GM19239 (cell line): ENCODE data around the gene ITGAL.
A peak's percentile ranks its signal among the peaks of the same experiment; 100 is the strongest.
"Not testable (repeated sequence)": the region's sequence is repeated elsewhere in the genome, so short reads cannot be mapped to it uniquely, and the experiment has no call there.

Source experiments
- DNase-seq: peaks from one replicate; pipeline ENCODE4 v3.0.0; 2011; ENCODE audit warnings: low spot score; ENCODE audit not compliant: insufficient read length
- FAIRE-seq: peaks from 2 replicates; lab custom pipeline; 2011; peaks lifted over from hg19 to GRCh38; lab: Jason Lieb, UNC

ITGAL gene

DNA sequence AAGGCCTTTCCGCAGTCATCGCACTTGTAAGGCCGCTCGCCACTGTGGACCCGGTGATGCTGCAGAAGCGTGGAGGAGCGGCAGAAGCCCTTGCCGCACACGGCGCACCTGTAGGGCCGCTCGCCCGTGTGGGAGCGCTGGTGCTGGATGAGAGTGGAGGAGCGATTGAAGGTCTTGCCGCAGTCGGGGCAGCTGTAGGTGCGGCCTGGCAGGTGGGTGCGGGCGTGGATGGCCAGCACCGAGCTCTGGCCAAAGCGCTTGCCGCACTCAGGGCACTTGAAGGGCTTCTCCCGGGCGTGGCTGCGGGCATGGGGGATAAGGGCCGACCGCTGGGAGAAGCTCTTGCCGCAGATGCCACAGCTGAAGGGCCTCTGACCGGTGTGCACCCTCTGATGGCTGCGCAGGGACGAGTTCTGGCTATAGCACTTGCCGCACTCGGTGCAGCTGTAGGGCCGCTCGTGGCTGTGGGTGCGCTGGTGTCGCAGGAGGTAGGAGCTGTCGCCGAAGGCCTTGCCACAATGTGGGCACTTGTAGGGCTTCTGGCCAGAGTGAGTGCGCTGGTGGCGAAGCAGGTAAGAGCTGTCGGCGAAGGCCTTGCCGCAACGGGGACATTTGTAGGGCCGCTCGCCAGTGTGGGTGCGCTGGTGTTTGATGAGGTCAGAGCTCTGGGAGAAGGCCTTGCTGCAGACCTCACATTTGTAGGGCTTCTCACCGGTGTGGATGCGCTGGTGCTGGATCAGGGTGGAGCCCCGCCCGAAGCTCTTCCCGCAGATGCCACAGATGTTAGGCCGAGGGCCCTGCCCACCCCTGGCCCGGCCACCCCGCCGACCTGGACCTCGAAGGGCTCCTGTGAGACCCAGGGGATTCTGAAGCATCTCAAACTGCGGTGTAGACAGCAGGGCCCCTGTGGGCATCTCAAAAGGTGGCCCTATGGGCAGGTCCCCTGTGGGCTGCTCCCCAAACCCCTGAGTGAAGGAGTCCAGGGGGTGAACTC is 52.3 kb downstream of the ITGAL start:
- DNase-seq (no peak), FAIRE-seq (no peak)

DNA sequence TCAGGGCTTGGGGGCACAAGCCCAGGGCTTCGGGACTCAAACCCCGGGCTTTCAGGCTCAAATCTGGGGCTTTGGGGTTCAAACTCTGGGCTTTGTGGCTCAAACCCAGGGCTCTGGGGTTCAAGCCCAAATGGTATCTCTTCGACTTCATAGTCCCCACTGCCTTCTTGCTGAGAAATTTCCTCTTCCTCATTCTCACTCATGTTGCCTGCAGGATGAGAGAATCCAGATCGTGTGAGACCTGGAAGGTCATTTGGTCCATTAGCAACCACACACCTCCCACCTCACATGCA is 53.2 kb downstream of the ITGAL start:
- DNase-seq (no peak), FAIRE-seq (peak; percentile 70)

DNA sequence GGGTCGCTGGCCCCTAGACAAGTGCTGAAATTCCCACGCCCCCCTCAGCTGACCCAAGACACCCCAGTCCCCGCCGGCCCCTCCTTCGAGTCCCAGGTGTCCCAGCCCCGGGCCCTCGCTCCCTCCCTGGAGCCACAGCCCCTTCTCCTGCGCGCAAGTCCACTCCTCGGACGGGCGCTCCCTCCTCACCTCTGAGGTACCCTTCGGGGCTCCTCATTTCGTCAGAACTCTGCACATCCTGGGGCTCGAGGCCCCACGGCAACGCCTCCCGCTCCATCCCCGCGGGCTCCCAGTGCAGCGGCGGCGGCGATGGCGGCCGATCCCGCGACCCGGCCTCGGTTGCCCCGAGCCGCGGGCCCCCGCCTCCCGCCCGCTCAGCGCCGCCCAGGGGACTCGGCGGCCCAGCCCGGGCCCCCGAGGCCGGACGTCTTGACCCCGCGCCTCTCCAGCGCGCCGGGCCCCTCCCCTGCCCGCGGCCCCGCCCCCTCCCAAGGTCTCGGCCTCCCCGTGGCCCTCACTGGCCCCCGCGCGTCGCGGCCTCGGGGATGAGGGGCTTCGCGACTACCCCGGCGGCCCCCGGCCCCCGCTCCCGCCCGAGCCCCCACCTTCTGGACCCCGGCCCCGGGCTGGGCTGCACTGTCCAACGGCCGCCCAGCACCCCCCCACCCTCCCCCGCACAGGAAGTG is 53.7 kb downstream of the ITGAL start, which contains the start of gene ZNF768:
ZNF768 (minus strand) TSS at position 430 of the 686 bp plus-strand sequence; CDS start at position 277, 153 bp downstream.
- FAIRE-seq (no peak), DNase-seq (peak; percentile 67)

DNA sequence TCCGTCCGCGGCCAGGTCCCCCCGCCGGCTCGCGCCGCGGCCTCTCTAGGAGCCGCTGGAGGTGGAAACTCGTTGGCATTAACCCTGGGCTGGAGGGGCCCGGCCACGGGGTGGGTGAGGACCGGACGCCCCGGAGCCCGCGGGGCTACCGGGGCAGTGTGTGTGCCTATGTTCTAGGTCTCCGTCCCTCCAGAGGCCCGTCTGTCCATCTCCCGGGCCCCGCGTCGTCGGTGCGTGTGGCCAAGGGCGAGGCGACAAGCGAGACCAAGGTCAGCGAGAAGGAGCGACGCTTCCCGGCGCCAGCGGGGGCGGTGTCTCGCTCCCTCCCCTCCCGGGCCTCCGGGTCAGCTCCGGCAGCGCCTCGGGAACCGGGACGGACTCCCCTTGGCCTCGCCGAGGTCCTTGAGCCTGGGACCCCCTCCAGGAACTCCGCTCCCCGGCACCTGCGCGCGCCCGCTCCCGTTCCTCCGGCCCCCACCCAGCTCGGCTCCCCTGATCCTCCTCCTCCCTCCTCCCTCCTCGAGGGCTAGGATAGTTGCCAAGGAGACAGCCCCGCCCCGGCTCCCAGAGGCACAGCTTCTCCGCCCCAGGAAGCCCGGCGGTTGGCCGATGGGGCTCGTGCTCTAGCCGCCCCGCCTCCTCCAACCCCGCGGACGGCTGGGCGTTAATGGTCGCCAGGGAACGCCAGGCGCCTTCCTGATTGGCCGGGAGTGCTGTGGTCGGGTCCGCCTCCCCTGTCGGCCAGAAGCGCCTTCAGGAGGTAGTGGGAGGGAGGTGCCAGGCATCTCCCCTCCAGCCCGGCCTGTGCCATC is 54.5 kb downstream of the ITGAL start:
- FAIRE-seq (peak; percentile 95), DNase-seq (peak; percentile 97)

DNA sequence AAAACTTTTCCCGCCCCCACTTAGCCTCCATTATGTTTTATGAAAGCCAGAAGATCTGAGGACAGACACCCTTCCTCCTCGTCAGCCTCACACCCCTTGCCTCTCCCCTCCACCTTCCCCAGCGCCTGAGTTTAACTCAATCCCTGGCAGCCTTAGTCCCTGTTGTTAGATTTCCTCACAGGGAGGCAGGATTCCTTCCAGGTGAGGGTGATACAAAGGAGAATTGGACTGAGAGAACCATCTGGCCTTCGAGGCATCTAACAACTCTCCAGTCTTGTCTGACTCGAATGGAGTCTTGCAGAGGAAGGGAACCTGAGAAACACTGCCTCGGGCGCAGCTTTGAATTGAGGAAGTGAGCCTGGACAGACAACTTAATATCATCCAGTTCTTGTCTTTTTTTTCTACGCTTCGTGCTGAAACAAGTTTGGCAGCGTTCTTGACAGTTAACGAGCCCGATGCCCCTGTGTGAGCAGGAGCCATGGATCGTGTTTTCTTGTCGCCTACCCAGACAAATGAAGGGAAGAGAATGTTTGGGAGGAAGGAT is 55.2 kb downstream of the ITGAL start:
- peak; percentile 65 for DNase-seq
- no peak for FAIRE-seq

DNA sequence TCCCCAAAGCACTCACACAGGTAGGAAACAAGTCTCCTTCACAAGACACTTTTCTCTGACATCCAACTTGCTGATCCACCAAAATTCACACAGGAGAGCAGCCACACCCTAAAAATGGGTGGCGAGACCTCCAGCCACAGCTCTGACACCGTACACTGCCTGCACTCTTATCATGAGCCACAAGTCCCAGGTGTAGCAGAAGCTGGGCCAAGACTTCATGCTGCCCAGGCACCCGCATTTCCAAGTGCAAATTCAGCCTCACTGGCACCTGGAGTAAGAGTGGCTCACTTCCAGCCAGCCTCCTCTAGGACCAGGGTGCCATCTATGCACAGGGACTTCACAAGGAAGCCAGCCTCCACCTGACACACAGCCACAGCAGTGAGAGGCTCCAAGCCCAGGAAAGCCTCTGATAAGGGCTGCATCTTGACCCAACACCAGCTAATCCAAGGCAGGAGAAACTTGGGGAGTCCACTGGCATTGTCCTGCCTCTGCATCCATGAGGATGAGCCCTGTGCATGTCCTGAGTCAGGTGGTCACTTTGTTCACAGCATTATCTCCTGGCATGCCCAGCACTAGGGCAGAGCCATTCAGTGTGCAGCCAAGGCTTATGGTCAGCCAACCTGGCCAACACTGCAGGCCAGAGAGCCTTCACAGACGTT is 56.4 kb downstream of the ITGAL start:
- FAIRE-seq, result no peak
- DNase-seq, result no peak

DNA sequence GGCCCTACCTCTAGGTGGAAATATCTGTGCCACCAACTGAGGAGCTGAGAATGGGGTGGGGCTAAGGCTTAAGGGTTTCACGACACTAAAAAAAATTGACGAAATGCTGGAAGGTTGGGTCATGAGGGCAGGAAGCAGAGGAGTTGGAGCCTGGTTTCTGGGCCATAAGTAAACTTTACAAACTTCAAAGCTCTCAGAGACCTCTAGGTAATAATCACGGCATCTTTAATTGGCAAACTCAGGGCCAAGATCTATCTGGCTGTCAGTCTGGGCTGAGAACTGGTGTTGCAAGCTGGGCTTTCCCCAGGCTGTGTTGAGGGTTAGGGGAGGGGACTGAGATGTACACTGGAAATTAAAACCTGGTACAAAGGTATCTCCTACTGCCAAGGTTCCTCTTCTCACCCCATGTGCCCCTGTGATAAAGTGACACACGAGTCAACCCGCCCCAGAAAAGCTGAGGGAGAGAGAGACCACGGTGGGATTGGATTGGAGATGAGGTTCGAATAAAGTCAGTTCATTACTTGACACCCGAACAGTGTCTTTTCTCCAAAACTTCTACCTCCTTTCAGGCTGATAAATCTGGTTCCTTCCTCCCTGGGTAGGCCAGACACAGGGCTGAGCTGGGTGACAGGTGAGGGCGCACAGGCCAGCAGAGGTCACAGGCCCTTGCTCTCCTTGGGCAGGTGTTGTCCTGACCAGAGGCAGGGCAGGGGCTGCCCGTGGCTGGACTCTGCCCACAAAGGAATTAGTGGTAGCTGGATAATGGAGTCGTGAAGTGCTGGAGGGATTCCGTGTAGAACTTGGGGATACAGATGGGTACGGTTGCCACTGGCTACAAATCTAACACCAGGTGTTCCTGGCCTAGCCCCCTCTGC is 57.9 kb downstream of the ITGAL start:
- DNase-seq (no peak), FAIRE-seq (no peak)

DNA sequence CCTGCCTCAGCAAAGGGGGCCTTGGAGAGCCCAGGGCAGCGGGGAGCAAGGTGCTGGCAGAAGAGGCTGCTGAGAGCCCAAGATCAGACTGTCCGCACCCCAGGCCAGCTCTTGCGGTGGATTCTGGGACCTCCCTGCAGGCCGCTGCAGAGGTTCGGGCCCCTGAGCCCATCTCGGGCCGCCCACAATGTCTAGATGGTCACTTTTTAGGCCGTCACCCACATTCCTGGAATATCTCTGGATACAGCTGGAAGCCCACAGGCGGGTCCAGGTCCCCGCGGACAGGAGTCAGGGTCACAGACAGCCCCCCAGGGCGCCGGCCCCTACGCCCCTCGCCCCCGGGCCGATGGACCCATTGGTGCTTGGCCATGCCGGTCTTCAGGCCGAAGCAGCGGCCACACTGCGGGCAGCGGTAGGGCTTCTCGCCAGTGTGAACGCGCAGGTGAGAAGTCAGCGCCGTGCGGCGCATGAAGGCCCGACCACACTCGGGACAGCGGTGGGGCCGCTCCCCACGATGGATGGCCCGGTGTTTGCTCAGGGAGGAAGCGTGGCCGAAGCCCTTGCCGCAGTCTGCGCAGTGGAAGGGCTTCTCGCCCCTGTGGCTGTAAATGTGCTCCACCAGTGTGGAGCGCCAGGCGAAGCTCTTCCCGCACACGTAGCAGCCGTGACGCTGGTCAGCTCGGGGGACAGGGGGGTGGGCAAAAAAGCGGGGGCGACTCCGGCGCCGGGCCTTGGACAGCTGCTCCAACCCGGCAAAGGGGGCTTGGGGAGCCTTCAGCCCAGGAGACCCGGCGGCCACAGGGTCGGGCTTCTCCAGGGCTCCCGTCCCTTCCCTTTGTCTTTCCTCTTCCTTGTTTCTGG is 60.0 kb downstream of the ITGAL start:
- DNase-seq (no peak), FAIRE-seq (no peak)

DNA sequence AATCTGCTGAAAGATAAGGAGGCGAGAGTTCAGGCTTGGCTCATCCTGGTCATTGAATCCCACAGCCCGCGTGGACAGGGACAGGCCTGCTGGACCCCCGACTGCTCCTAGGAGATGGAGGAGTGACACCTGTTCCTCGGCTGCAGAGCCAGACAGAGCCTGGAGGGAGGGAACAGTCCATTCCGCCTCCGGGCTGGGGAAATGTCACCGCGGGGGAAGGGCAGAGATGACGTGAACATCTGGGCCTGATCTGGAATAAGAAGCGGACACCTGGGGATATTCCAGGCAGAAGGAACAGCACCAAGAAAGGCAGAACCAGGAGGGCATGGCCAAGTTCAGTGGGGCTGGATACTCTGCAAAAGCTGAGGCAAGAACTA is 60.6 kb downstream of the ITGAL start:
- DNase-seq, result no peak
- FAIRE-seq, result no peak

DNA sequence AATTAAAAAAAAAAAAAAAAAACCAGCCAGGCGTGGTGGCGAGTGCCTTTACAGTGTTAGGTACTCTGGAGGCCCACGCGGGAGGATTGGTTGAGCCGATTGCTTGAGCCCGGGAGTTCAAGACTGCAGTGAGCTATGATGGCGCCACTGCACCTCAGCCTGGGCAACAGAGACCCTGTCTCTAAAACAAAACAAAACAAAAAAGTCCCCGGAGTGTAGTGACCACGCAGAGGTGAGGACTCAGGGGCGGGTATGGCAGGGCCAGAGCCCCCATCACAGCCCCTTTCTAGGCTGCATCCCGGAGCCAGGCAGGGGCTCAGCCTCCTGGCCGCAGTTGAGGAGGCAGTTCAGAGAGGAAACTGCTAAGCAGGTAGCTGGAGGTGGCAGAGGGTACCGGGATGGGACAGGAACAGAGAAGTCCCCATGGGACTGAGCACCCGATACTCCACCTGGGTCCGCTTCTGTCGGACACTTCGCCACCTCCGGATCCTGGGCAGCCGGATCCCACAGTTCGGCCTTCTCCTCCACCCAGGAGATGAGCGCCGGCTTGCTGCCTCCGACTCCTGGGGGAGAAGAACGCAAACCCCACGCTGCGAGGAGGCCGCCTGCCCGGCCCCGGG is 61.3 kb downstream of the ITGAL start:
- peak; percentile 51 for FAIRE-seq
- DNase-seq, result no peak

DNA sequence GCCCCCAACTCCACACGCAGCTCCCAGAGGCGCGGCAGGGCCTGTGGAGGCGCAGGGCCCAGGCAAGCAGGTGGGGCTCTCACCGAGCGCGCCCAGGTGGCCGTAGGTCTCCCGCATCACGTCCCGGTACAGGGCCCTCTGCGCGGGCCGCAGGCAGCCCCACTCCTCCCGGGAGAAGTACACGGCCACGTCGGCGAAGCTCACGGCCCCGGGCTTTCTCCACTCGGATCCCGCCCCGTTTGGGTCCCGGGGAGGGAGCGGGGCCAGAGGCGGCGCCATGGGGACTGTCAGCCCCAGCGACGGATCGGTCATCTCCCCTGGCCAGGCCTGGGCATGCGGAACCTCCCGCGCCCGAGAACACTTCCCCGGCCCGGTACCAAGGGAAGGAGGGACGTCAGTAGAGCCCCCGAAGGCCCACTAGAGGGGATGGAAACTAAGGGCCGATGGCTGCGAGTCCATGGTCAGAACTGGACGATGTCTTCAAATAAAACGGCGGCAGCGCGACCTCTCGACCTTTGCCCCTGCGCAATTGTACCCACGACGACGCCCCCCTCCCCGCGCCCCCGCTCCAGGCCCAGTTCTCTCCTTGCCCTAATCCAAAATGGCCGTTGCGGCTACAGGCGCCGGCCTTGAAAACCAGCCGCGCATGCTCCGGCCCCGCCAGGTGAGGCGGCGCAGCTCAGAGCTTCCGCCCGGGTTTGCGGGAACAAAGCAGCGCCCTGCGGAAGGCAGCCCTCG is 62.0 kb downstream of the ITGAL start, which contains the start of gene ZNF747:
ZNF747 (minus strand) TSS at position 491 of the 738 bp plus-strand sequence; CDS start at position 312, 179 bp downstream.
- DNase-seq, result peak; percentile 90
- peak; percentile 81 for FAIRE-seq

DNA sequence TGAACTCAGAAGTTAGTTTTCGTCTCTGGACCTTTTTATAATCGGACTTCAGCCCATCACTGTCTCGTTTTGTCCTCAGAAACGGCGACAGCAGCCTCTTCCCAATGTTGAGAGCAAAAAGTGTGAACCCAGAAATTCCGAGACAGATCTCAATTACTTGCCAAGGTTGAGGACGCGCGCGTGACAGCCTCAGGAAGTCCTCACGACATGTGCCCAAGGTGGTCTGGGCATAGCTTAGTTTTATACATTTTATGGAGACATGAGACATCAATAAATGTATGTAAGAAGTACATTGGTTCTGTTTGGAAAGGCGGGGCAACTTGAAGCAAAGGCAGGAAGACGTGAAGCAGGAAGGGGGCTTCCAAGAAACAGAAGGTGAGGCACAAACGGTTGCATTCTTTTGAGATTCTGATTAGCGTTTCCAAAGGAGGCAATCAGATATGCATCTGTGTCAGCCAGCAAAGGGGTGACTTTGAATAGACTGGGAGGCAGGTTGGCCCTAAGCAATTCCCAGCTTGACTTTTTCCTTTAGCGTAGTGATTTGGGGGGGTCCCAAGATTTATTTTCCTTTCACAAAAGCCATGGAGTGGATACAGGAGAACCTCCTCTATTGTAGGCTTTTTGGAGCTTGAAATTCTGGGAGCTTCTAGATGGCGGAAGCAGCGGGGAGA is 62.7 kb downstream of the ITGAL start:
- FAIRE-seq, result no peak
- DNase-seq, result no peak

DNA sequence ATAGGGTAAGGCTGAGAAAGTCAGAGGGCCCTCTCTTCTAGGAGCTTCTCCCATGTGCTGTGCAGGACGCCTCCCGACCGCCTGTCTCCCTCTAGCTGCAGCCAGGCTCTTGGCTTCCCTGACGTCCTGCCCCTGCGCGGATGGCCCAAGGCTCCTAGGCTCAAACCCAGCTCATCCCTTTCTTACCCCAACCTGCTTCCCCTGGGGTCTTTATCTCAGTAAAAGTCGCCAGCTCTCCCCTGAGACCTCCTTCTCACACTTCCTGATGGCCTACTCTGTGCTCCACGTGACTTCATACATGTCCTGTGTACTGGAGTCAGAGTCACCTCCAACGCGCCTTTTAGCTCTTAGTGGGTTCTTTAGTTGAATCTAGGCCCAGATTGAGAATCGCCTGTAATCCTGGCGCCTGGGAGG is 63.2 kb downstream of the ITGAL start:
- FAIRE-seq, result peak; percentile 84
- DNase-seq, result peak; percentile 57

DNA sequence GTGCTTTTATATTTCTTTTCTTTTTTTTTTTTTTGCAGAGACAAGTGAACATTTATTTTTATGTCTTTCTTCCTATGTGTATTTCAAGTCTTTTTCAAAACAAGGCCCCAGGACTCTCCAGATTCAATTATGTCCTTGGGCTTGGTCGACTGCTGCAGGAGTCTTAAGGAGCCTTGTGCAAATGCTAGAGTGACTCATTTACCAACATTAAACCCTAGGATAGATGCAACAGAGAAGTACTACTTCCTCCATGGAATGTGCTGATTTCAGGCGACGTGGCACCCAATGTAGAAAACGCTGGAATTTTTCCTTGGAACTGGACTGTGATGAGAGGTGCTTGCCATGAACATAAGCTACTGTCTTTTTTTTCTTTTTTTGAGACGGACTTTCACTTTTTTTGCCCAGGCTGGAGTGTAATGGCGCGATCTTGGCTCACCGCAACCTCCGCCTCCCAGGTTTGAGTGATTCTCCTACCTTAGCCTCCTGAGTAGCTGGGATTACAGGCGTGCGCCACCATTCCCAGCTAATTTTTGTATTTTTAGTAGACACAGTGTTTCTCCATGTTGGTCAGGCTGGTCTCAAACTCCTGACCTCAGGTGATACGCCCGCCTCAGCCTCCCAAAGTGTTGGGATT is 64.0 kb downstream of the ITGAL start:
- FAIRE-seq, DNase-seq: not testable (repeated sequence)
